Subcutaneous abdominal adipose tissue (tissue), 5 donors: ENCODE results near the gene KIF19.
"Not testable (repeated sequence)": the region's sequence is repeated elsewhere in the genome, so short reads cannot be mapped to it uniquely, and the experiment has no call there.

Experiments used
- H3K27ac ChIP-seq: one replicate; pipeline ENCODE4 v1.7.0; 2013; ENCODE audit warnings: low read depth, mild to moderate bottlenecking, inconsistent platforms, low read length, moderate library complexity
- H3K27me3 ChIP-seq, 5 donors: one replicate each; pipeline ENCODE4 v1.7.0; 2013; ENCODE audit warnings: low read length in 5 of 5, inconsistent platforms in 1 of 5; ENCODE audit not compliant: control insufficient read depth in 5 of 5, insufficient read depth in 4 of 5
- H3K36me3 ChIP-seq, 5 donors: one replicate each; pipeline ENCODE4 v1.7.0; 2013; ENCODE audit warnings: low read length in 5 of 5; ENCODE audit not compliant: control insufficient read depth in 5 of 5, insufficient read depth in 5 of 5
- H3K4me1 ChIP-seq, 5 donors: one replicate each; pipeline ENCODE4 v1.7.0; 2013; ENCODE audit warnings: low read length in 5 of 5, mild to moderate bottlenecking in 3 of 5, moderate library complexity in 1 of 5; ENCODE audit not compliant: control insufficient read depth in 5 of 5, insufficient read depth in 5 of 5
- H3K4me3 ChIP-seq, 5 donors: one replicate each; pipeline ENCODE4 v1.7.0; 2013; ENCODE audit warnings: low read length in 5 of 5, low read depth in 1 of 5
- H3K9ac ChIP-seq, 5 donors: one replicate each; pipeline ENCODE4 v1.7.0; 2013; ENCODE audit warnings: low read length in 5 of 5, mild to moderate bottlenecking in 4 of 5, moderate library complexity in 3 of 5
- H3K9me3 ChIP-seq, 5 donors: one replicate each; pipeline ENCODE4 v1.7.0; 2013; ENCODE audit warnings: low read length in 5 of 5; ENCODE audit not compliant: control insufficient read depth in 5 of 5
- donor health status: healthy.
- donor health status: healthy.
- donor health status: healthy.
- donor health status: healthy.
- donor health status: healthy.

The KIF19 gene, protein sequence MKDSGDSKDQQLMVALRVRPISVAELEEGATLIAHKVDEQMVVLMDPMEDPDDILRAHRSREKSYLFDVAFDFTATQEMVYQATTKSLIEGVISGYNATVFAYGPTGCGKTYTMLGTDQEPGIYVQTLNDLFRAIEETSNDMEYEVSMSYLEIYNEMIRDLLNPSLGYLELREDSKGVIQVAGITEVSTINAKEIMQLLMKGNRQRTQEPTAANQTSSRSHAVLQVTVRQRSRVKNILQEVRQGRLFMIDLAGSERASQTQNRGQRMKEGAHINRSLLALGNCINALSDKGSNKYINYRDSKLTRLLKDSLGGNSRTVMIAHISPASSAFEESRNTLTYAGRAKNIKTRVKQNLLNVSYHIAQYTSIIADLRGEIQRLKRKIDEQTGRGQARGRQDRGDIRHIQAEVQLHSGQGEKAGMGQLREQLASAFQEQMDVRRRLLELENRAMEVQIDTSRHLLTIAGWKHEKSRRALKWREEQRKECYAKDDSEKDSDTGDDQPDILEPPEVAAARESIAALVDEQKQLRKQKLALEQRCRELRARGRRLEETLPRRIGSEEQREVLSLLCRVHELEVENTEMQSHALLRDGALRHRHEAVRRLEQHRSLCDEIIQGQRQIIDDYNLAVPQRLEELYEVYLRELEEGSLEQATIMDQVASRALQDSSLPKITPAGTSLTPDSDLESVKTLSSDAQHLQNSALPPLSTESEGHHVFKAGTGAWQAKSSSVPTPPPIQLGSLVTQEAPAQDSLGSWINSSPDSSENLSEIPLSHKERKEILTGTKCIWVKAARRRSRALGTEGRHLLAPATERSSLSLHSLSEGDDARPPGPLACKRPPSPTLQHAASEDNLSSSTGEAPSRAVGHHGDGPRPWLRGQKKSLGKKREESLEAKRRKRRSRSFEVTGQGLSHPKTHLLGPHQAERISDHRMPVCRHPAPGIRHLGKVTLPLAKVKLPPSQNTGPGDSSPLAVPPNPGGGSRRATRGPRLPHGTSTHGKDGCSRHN

DNA sequence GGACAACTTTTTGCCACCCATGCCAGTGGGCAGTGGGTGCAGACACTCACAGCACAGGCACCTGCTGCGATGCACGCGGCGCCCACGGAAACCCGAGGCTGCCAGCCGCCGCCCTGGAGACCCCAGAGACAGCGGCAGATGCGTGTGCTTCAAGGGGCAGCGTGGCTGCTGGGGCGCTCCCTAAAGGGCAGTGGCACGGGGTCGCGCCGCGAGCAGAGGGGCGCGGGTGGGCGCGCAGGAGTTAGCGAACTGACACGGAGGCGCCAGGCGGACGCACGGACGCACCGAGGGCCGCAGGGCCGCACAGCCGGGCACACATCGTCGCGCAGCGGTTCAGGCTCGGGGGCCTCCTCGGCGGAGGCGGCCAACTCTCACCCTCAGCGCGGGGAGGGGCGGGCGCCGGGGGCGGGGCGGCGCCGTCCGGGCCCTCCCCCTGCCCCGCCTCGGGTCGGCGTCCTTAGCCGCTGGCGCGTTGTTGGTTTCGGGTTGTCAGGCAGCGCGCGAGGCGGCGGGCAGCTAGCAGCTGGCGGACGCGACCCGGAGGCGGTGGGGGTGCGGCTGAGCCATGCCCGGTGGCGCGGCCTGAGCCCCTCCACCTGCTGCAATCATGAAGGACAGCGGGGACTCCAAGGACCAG, at the start of gene KIF19:
KIF19 (plus strand) TSS at position 484 of the 637 bp plus-strand sequence; CDS start at position 608, 124 bp downstream.
- peak within 1 kb of the TSS; percentile 49 to 67 (median 57) for H3K4me3 ChIP-seq
- H3K9ac ChIP-seq = peak within 1 kb of the TSS in 2 of 5 donors; percentile 56 to 62
- no peak within 1 kb of the TSS for H3K27ac ChIP-seq

GRCh38 chr17:74276541-74277009, 49.5 kb upstream of the KIF19 start:
- peaks cover 11 to 54% (median 45%) of the 10 kb centered on the region in 5 donors for H3K4me1 ChIP-seq
- peak overlapping the region in 1 of 5 donors; percentile 48 for H3K4me3 ChIP-seq
- H3K9ac ChIP-seq = peak overlapping the region in 2 of 5 donors; percentile 59 to 85
- no peaks in the 10 kb centered on the region for H3K9me3 ChIP-seq
- H3K27me3 ChIP-seq = peaks cover 5 to 17% (median 15%) of the 10 kb centered on the region in 5 donors
- H3K27ac ChIP-seq = no peak overlapping the region
- no peaks in the 10 kb centered on the region for H3K36me3 ChIP-seq

More for the DNA sequence above, at the start of gene KIF19:
- Histone ChIP-seq H3K27me3 (peaks cover 0 to 14% (median 3%) of the 10 kb centered on the region in 5 donors), H3K9me3 (peaks cover 0 to 2% (median 0%) of the 10 kb centered on the region in 5 donors), H3K36me3 (no peaks in the 10 kb centered on the region), H3K4me1 (peaks cover 4 to 23% (median 20%) of the 10 kb centered on the region in 5 donors)

- Histone ChIP-seq H3K9ac (no peak overlapping the region), H3K27ac (no peak overlapping the region), H3K4me3 (no peak overlapping the region), H3K9me3 (no peaks in the 10 kb centered on the region), H3K27me3 (peaks cover 5 to 19% (median 13%) of the 10 kb centered on the region in 5 donors), H3K4me1 (peaks cover 11 to 41% (median 35%) of the 10 kb centered on the region in 5 donors), H3K36me3 (no peaks in the 10 kb centered on the region)
Measured at GRCh38 chr17:74277935-74278334, 48.1 kb upstream of the KIF19 start.

DNA sequence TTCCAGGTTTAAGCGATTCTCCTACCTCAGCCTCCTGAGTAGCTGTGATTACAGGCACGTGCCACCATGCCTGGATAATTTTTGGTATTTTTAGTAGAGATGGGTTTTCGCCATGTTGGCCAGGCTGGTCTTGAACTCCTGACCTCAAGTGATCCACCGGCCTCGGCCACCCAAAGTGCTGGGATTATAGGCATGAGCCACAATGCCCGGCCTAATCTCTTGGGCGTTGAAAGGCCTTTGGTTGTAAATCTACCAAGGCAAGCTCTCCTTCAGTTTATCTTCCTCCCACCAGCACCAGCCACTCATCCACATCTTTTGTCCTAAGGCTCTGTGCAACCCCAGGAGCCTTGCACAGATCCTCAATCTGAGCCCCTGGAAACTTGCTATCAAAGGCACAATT, 46.4 kb upstream of the KIF19 start:
- not testable (repeated sequence) for H3K9me3 ChIP-seq, H3K27ac ChIP-seq, H3K36me3 ChIP-seq, H3K4me3 ChIP-seq, H3K9ac ChIP-seq, H3K27me3 ChIP-seq
- peaks cover 11 to 27% (median 21%) of the 10 kb centered on the region in 5 donors for H3K4me1 ChIP-seq

- Histone ChIP-seq H3K4me3 (no peak overlapping the region), H3K27ac (no peak overlapping the region), H3K27me3 (peaks cover 4 to 8% (median 6%) of the 10 kb centered on the region in 5 donors)
Measured at GRCh38 chr17:74280093-74280513, 45.9 kb upstream of the KIF19 start.

DNA sequence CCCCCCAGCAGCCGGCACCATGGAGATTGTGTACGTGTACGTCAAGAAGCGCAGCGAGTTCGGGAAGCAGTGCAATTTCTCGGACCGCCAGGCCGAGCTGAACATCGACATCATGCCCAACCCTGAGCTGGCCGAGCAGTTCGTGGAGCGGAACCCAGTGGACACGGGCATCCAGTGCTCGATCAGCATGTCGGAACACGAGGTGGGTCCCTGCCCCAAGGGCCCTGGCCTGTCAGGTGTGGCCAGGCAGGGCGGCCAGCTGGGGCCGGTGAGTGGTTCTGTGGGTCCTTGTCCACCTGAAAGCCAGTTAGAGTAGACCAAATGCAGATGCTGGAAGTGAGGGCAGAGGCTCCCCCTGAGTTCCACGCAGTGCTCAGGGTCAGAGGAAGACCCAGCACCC, 44.2 kb upstream of the KIF19 start:
- H3K36me3 ChIP-seq = no peaks in the 10 kb centered on the region
- no peak overlapping the region for H3K4me3 ChIP-seq
- H3K9ac ChIP-seq = no peak overlapping the region
- peaks cover under 1 to 12% (median 8%) of the 10 kb centered on the region in 5 donors for H3K4me1 ChIP-seq
- no peak overlapping the region for H3K27ac ChIP-seq
- no peaks in the 10 kb centered on the region for H3K9me3 ChIP-seq
- peaks cover 3 to 8% (median 6%) of the 10 kb centered on the region in 5 donors for H3K27me3 ChIP-seq

More at GRCh38 chr17:74280093-74280513, 45.9 kb upstream of the KIF19 start:
- Histone ChIP-seq H3K9me3 (no peaks in the 10 kb centered on the region), H3K9ac (no peak overlapping the region), H3K36me3 (no peaks in the 10 kb centered on the region), H3K4me1 (peaks cover 11 to 23% (median 22%) of the 10 kb centered on the region in 5 donors)

DNA sequence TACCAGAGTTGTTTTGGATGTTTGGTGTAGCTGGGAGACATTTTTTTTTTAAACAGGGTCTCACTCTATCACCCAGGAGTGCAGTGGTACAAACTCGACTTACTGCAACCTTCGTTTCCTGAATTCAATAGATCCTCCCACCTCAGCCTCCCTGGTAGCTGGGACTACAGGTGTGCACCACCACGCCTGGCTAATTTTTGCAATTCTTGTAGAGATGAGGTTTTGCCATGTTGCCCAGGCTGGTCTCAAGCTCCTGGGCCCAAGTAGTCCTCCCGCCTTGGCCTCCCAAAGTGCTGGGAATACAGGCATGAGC, 43.8 kb upstream of the KIF19 start:
- not testable (repeated sequence) for H3K36me3 ChIP-seq, H3K27me3 ChIP-seq, H3K9me3 ChIP-seq, H3K27ac ChIP-seq, H3K9ac ChIP-seq, H3K4me1 ChIP-seq, H3K4me3 ChIP-seq

DNA sequence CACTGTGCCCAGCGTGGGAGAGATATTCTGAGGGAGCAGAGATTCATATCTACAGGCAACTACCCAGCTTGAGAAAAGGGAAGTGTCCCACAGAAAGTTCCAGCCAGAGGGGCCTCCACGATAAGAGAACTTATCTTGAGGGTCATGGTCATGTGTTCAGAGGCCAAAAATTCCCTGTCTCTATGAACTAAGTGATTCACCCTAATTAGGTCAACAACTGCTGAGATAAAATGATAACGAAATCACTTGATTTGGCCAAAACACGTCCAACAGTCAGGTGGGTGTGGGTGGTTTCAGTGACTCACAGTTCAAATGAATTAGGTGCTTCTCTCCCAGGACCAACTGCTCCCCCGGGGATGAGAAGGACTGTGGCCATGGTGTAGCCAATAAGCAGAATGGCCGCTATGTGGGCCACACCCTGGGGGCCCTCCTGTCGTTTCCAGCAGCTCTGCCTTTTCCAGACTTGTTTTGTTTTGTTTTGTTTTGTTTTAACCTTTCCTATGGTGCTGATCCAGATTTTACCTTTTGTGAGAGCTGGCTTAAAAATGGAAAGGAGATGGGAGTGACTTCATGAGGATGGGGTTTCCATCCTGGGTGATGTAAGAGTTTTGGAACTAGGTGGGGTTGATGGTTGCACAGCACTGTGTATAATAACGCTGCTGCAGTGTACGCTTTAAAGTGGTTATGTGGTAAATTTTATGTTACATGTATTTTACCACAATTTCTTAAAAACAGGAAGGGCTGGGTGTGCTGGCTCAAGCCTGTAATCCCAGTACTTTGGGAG, 43.2 kb upstream of the KIF19 start:
- no peaks in the 10 kb centered on the region for H3K36me3 ChIP-seq
- no peak overlapping the region for H3K4me3 ChIP-seq
- H3K9me3 ChIP-seq = no peaks in the 10 kb centered on the region
- H3K27ac ChIP-seq = no peak overlapping the region
- no peak overlapping the region for H3K9ac ChIP-seq
- peaks cover 3 to 8% (median 6%) of the 10 kb centered on the region in 5 donors for H3K27me3 ChIP-seq
- peaks cover 0 to 6% (median 5%) of the 10 kb centered on the region in 5 donors for H3K4me1 ChIP-seq

GRCh38 chr17:74283371-74283673, 42.7 kb upstream of the KIF19 start:
- no peaks in the 10 kb centered on the region for H3K9me3 ChIP-seq

More at GRCh38 chr17:74283371-74283673, 42.7 kb upstream of the KIF19 start:
- H3K4me3 ChIP-seq = no peak overlapping the region
- H3K4me1 ChIP-seq = peaks cover 0 to 6% (median 5%) of the 10 kb centered on the region in 5 donors
- H3K36me3 ChIP-seq = no peaks in the 10 kb centered on the region
- H3K9ac ChIP-seq = no peak overlapping the region
- peaks cover 3 to 8% (median 6%) of the 10 kb centered on the region in 5 donors for H3K27me3 ChIP-seq
- no peak overlapping the region for H3K27ac ChIP-seq
